IPS DF 19.7 (cell line): Measurements from ENCODE around the gene INTS13.
"Not testable (repeated sequence)": the region's sequence is repeated elsewhere in the genome, so short reads cannot be mapped to it uniquely, and the experiment has no call there.

ENCODE experiments used
- DNase-seq: peaks from one replicate; pipeline ENCODE4 v3.0.0-alpha.2; 2013; ENCODE audit warnings: low read depth, low spot score

Gene INTS13

GRCh38 chr12:26869908-26870459 lies 67.8 kb downstream of the INTS13 start:
- no peak for DNase-seq

GRCh38 chr12:26869104-26869494 lies 68.7 kb downstream of the INTS13 start:
- DNase-seq: no peak

- no peak for DNase-seq
Observed at GRCh38 chr12:26868447-26869103, 69.2 kb downstream of the INTS13 start.

- DNase-seq: no peak
Observed at GRCh38 chr12:26867080-26867479, 70.7 kb downstream of the INTS13 start.

GRCh38 chr12:26863515-26863914 lies 74.3 kb downstream of the INTS13 start:
- no peak for DNase-seq

- not testable (repeated sequence) for DNase-seq
Observed at GRCh38 chr12:26862787-26863186, 75.0 kb downstream of the INTS13 start.

GRCh38 chr12:26861690-26862089 lies 76.1 kb downstream of the INTS13 start:
- no peak for DNase-seq

- DNase-seq: no peak
Observed at GRCh38 chr12:26857465-26858176, 80.2 kb downstream of the INTS13 start.

- DNase-seq: no peak
Observed at GRCh38 chr12:26855337-26855736, 82.4 kb downstream of the INTS13 start.
